Measurements from ENCODE around the gene GGA2.

GGA2 gene

GRCh38 chr16:23423496-23424049 lies 86.7 kb downstream of the GGA2 start:
- FAIRE-seq, result no peak
- no peak for DNase-seq (ENCODE audit: insufficient read length)

GRCh38 chr16:23420011-23420410 lies 90.3 kb downstream of the GGA2 start:
- no peak for TF ChIP-seq TAF1 (IDR thresholded peaks at IDR 0.05; ENCODE audit: borderline replicate concordance, low read depth, low read length)
- TF ChIP-seq POLR2A (IDR thresholded peaks at IDR 0.05; ENCODE audit: low read depth, low read length), result no peak
- no peak for TF ChIP-seq POLR2AphosphoS5 (IDR thresholded peaks at IDR 0.05; ENCODE audit: low read depth, low read length)
- FAIRE-seq, result no peak
- no peak for DNase-seq (ENCODE audit: insufficient read length)

More at GRCh38 chr16:23423496-23424049, 86.7 kb downstream of the GGA2 start:
- TF ChIP-seq TAF1 (IDR thresholded peaks at IDR 0.05; ENCODE audit: borderline replicate concordance, low read depth, low read length) (no peak), POLR2AphosphoS5 (IDR thresholded peaks at IDR 0.05; ENCODE audit: low read depth, low read length) (no peak), POLR2A (IDR thresholded peaks at IDR 0.05; ENCODE audit: low read depth, low read length) (no peak)

- no peak for DNase-seq (ENCODE audit: insufficient read length)
- FAIRE-seq, result no peak
- TF ChIP-seq POLR2AphosphoS5 (IDR thresholded peaks at IDR 0.05; ENCODE audit: low read depth, low read length) (no peak), POLR2A (IDR thresholded peaks at IDR 0.05; ENCODE audit: low read depth, low read length) (no peak), TAF1 (IDR thresholded peaks at IDR 0.05; ENCODE audit: borderline replicate concordance, low read depth, low read length) (no peak)
These were observed 93.5 kb downstream of the GGA2 start for GRCh38 chr16:23416816-23417215.

GRCh38 chr16:23414731-23415130 lies 95.6 kb downstream of the GGA2 start:
- no peak for FAIRE-seq
- no peak for TF ChIP-seq POLR2AphosphoS5 (IDR thresholded peaks at IDR 0.05; ENCODE audit: low read depth, low read length)
- no peak for TF ChIP-seq POLR2A (IDR thresholded peaks at IDR 0.05; ENCODE audit: low read depth, low read length)
- no peak for TF ChIP-seq TAF1 (IDR thresholded peaks at IDR 0.05; ENCODE audit: borderline replicate concordance, low read depth, low read length)

More at GRCh38 chr16:23414731-23415130, 95.6 kb downstream of the GGA2 start:
- DNase-seq (ENCODE audit: insufficient read length), result no peak
